ENCODE measurements around the gene OBP2B.
"Not testable (repeated sequence)": the region's sequence is repeated elsewhere in the genome, so short reads cannot be mapped to it uniquely, and the experiment has no call there.

DNA sequence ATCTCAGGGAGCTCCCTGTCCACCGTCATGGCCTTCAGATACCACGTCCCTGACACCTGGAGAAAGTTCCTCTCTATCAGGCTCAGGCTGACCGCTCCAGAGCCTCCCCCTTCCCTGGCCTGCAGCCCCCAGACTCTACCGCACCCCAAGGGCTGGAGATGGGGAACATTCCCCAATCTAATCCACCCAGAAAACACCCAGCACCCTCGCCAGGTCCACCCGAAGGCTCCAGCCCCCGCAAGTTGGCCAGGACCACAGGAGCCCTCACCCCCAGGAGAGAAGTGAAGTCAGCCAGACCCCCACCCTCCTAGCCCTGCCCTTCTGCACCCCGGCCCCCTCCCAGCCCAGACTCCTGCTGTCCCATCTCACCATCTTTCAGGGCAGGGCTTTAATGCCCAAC is 18.9 kb upstream of the OBP2B start:
- TF ChIP-seq, protein P1, sequence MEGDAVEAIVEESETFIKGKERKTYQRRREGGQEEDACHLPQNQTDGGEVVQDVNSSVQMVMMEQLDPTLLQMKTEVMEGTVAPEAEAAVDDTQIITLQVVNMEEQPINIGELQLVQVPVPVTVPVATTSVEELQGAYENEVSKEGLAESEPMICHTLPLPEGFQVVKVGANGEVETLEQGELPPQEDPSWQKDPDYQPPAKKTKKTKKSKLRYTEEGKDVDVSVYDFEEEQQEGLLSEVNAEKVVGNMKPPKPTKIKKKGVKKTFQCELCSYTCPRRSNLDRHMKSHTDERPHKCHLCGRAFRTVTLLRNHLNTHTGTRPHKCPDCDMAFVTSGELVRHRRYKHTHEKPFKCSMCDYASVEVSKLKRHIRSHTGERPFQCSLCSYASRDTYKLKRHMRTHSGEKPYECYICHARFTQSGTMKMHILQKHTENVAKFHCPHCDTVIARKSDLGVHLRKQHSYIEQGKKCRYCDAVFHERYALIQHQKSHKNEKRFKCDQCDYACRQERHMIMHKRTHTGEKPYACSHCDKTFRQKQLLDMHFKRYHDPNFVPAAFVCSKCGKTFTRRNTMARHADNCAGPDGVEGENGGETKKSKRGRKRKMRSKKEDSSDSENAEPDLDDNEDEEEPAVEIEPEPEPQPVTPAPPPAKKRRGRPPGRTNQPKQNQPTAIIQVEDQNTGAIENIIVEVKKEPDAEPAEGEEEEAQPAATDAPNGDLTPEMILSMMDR (optimal IDR thresholded peaks at IDR 0.05 in 1 of 3, IDR thresholded peaks at IDR 0.05 in 1 of 3, conservative IDR thresholded peaks at IDR 0.05 in 1 of 3; ENCODE audit: extremely low read depth in 1 of 3, insufficient read depth in 2 of 3, low read length in 3 of 3): not testable (repeated sequence)
- TF ChIP-seq EZH2 (IDR thresholded peaks at IDR 0.05; ENCODE audit: low read length): not testable (repeated sequence)
